Adrenal gland (tissue), 5 donors: Measurements from ENCODE around the gene KRTDAP.

ENCODE experiments used
- POLR2A ChIP-seq, 2 donors: fragments of 450-650 bp; IDR thresholded peaks; one replicate each; pipeline ENCODE4 v1.6.1; 2017; ENCODE audit warnings: antibody characterized with exemption in 2 of 2, mild to moderate bottlenecking in 2 of 2, moderate library complexity in 1 of 2
- TF ChIP-seq, protein P1 (sequence below), 6 experiments: fragments of 450-650 bp in 4 of 6; fragments of 200-600 bp in 2 of 6; sonication (generic) in 1 of 6; IDR thresholded peaks; 1 replicate in 5 of 6; 2 replicates in 1 of 6; pipeline versions ENCODE4 v1.5.1 to v1.8.0; 2016 to 2021; ENCODE audit warnings: antibody characterized with exemption in 6 of 6, mild to moderate bottlenecking in 2 of 6, moderate library complexity in 1 of 6
- donor health status: DM: no; HTN: no; CAD: no.

DNA sequence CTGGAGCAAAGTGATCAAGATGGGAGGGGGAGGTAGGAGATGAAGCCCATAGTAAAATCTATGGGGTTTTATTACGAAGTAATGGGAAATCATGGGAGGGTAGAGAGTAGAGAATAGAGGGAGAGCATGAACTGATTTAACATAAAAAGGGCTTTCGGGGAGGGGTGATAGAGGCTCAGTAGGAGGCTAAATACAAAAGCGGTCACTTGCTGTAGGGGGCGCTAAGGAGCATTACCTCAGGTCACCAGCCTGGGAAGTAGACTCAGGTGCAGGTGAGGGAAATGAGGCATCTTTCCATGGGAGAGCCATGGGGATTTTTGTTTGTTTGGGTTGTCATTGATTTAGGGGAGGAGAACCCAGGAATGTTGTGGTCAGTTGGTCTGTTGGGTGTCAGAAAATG, 14.1 kb downstream of the KRTDAP start:
- TF ChIP-seq, protein P1, sequence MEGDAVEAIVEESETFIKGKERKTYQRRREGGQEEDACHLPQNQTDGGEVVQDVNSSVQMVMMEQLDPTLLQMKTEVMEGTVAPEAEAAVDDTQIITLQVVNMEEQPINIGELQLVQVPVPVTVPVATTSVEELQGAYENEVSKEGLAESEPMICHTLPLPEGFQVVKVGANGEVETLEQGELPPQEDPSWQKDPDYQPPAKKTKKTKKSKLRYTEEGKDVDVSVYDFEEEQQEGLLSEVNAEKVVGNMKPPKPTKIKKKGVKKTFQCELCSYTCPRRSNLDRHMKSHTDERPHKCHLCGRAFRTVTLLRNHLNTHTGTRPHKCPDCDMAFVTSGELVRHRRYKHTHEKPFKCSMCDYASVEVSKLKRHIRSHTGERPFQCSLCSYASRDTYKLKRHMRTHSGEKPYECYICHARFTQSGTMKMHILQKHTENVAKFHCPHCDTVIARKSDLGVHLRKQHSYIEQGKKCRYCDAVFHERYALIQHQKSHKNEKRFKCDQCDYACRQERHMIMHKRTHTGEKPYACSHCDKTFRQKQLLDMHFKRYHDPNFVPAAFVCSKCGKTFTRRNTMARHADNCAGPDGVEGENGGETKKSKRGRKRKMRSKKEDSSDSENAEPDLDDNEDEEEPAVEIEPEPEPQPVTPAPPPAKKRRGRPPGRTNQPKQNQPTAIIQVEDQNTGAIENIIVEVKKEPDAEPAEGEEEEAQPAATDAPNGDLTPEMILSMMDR (IDR thresholded peaks at IDR 0.05), result no peak
- TF ChIP-seq POLR2A (IDR thresholded peaks at IDR 0.05), result no peak
